Neuronal stem cell (in vitro differentiated cells): ENCODE results near the gene ANK3.
A peak's percentile ranks its signal among the peaks of the same experiment; 100 is the strongest.

Experiments used
- DNase-seq: peaks from one replicate; pipeline ENCODE4 v3.0.0-alpha.2; 2013; ENCODE audit warnings: low spot score
- H2AFZ ChIP-seq: one replicate; pipeline ENCODE4 v1.6.1; 2013; ENCODE audit warnings: mild to moderate bottlenecking, low read length, inconsistent platforms
- H2AK5ac ChIP-seq: 2 replicates; pipeline ENCODE4 v1.6.1; 2013; ENCODE audit warnings: low read depth, mild to moderate bottlenecking, inconsistent platforms, low read length, moderate library complexity, mixed read lengths
- H2BK120ac ChIP-seq: 2 replicates; pipeline ENCODE4 v1.6.1; 2013; ENCODE audit warnings: low read depth, mild to moderate bottlenecking, inconsistent platforms, low read length, moderate library complexity, mixed read lengths
- H2BK12ac ChIP-seq: one replicate; pipeline ENCODE4 v1.6.1; 2013; ENCODE audit warnings: low read length, inconsistent platforms
- H2BK15ac ChIP-seq: 2 replicates; pipeline ENCODE4 v1.6.1; 2013; ENCODE audit warnings: mild to moderate bottlenecking, low read length, inconsistent platforms, mixed read lengths
- H2BK5ac ChIP-seq: one replicate; pipeline ENCODE4 v1.6.1; 2013; ENCODE audit warnings: inconsistent platforms, mild to moderate bottlenecking, low read length, moderate library complexity
- H3K14ac ChIP-seq: one replicate; pipeline ENCODE4 v1.6.1; 2013; ENCODE audit warnings: low read length, inconsistent platforms
- H3K18ac ChIP-seq: 2 replicates; pipeline ENCODE4 v1.6.1; 2013; ENCODE audit warnings: low read length, inconsistent platforms
- H3K23ac ChIP-seq: 2 replicates; pipeline ENCODE4 v1.6.1; 2013; ENCODE audit warnings: low read depth, mild to moderate bottlenecking, mixed read lengths, low read length, inconsistent platforms; ENCODE audit not compliant: poor library complexity
- H3K27ac ChIP-seq: replicated peaks from 3 replicates; pipeline ENCODE4 v1.5.1; 2013; ENCODE audit warnings: low read length, inconsistent platforms
- H3K27me3 ChIP-seq, 3 experiments: 2 replicates each; pipeline ENCODE4 v1.6.1; 2013; ENCODE audit warnings: low read length in 3 of 3, mild to moderate bottlenecking in 2 of 3, inconsistent platforms in 1 of 3, low read depth in 1 of 3, mixed read lengths in 1 of 3, moderate library complexity in 1 of 3; ENCODE audit not compliant: control insufficient read depth in 3 of 3, insufficient read depth in 3 of 3
- H3K36me3 ChIP-seq, 2 donors: replicated peaks in 1 of 2; 2 replicates each; pipeline ENCODE4 v1.6.1; 2013; ENCODE audit warnings: low read length in 2 of 2; ENCODE audit not compliant: control insufficient read depth in 2 of 2, insufficient read depth in 2 of 2
- H3K4ac ChIP-seq: 2 replicates; pipeline ENCODE4 v1.6.1; 2013; ENCODE audit warnings: inconsistent platforms, mild to moderate bottlenecking, low read length, moderate library complexity
- H3K4me1 ChIP-seq, 2 donors: 1 replicate in 1 of 2; 2 replicates in 1 of 2; pipeline ENCODE4 v1.6.1; 2013; ENCODE audit warnings: low read length in 2 of 2, low read depth in 1 of 2; ENCODE audit not compliant: control insufficient read depth in 2 of 2, insufficient read depth in 1 of 2
- H3K4me2 ChIP-seq: one replicate; pipeline ENCODE4 v1.6.1; 2013; ENCODE audit warnings: mild to moderate bottlenecking, low read length, inconsistent platforms; ENCODE audit not compliant: insufficient read depth, poor library complexity, severe bottlenecking
- H3K4me3 ChIP-seq, 2 donors: 2 replicates each; pipeline ENCODE4 v1.5.1; 2013; ENCODE audit warnings: low read length in 2 of 2, mild to moderate bottlenecking in 2 of 2, inconsistent platforms in 1 of 2, moderate library complexity in 1 of 2
- H3K79me1 ChIP-seq: one replicate; pipeline ENCODE4 v1.6.1; 2013; ENCODE audit warnings: low read depth, mild to moderate bottlenecking, inconsistent platforms, low read length, moderate library complexity
- H3K9ac ChIP-seq: one replicate; pipeline ENCODE4 v1.6.1; 2013; ENCODE audit warnings: mild to moderate bottlenecking, low read depth, low read length, inconsistent platforms; ENCODE audit not compliant: poor library complexity
- H3K9me3 ChIP-seq, 2 donors: replicated peaks in 1 of 2; 2 replicates each; pipeline versions ENCODE3 to v1.6.1; 2013; ENCODE audit warnings: low read length in 2 of 2, mild to moderate bottlenecking in 2 of 2, inconsistent platforms in 1 of 2, low read depth in 1 of 2, mixed read lengths in 1 of 2, moderate library complexity in 1 of 2; ENCODE audit not compliant: control insufficient read depth in 2 of 2, insufficient read depth in 1 of 2
- H4K8ac ChIP-seq: one replicate; pipeline ENCODE4 v1.6.1; 2013; ENCODE audit warnings: low read depth, mild to moderate bottlenecking, inconsistent platforms, low read length, moderate library complexity
- H4K91ac ChIP-seq: one replicate; pipeline ENCODE4 v1.6.1; 2013; ENCODE audit warnings: low read length, low read depth, mild to moderate bottlenecking, inconsistent platforms; ENCODE audit not compliant: poor library complexity
- WGBS, 2 donors: extraction: QIAGEN DNeasy Blood & Tissue Kit; methylation state at CpG; one replicate each; pipeline ENCODE4 v1.1.7; 2013; ENCODE audit warnings: missing lambda C conversion rate in 2 of 2, mixed read lengths in 1 of 2; ENCODE audit not compliant: insufficient read length in 2 of 2, insufficient replicate concordance in 1 of 2; ENCODE audit errors: extremely low coverage in 2 of 2; 5-methylcytosine and 5-hydroxymethylcytosine counted together

The ANK3 gene

DNA sequence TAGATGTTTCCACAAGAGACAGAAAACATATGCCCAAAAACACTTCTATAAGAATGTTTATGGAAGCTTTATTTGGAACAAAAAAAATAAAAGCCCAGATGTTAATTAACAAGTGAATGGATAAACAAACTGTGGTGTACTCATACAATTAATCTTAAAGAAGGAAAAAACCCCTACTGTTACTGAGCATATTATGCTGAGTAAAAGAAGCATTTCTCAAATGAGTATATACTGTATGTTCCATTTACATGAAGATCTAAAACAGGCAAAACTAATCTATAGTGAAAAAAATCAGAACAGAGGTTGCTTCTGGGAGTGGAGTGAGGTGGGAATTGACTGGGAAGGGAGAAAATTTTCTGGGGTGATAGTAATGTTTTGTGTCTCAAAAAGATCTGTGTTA lies 15.5 kb upstream of the ANK3 start:
- no peak overlapping the region for H3K4me3 ChIP-seq
- no peaks in the 10 kb centered on the region for H3K4me1 ChIP-seq
- H3K27ac ChIP-seq, result no peak overlapping the region
- H3K4me2 ChIP-seq, result no peak overlapping the region
- H2BK12ac ChIP-seq, result no peak overlapping the region
- H3K9me3 ChIP-seq, result peaks cover 0 to 2% of the 10 kb centered on the region in 2 donors
- H4K8ac ChIP-seq, result no peak overlapping the region
- H2AFZ ChIP-seq, result no peak overlapping the region
- H2BK120ac ChIP-seq, result no peak overlapping the region
- no peaks in the 10 kb centered on the region for H3K27me3 ChIP-seq
- H3K79me1 ChIP-seq, result peaks cover 4% of the 10 kb centered on the region
- H3K14ac ChIP-seq, result no peak overlapping the region
- no peak overlapping the region for H3K18ac ChIP-seq
- no peak overlapping the region for H2BK5ac ChIP-seq
- H3K9ac ChIP-seq, result no peak overlapping the region
- H3K4ac ChIP-seq, result no peak overlapping the region
- H2BK15ac ChIP-seq, result no peak overlapping the region
- no peak overlapping the region for H3K23ac ChIP-seq
- no peak overlapping the region for H4K91ac ChIP-seq
- H2AK5ac ChIP-seq, result no peak overlapping the region
- DNase-seq, result no peak
- no peaks in the 10 kb centered on the region for H3K36me3 ChIP-seq

GRCh38 chr10:60403168-60403873 lies 13.6 kb upstream of the ANK3 start:
- H2AK5ac ChIP-seq, result no peak overlapping the region
- H3K14ac ChIP-seq, result no peak overlapping the region
- H4K8ac ChIP-seq, result no peak overlapping the region
- no peak overlapping the region for H2AFZ ChIP-seq
- H3K9me3 ChIP-seq, result peaks cover 0 to 2% of the 10 kb centered on the region in 2 donors
- H2BK120ac ChIP-seq, result no peak overlapping the region
- no peak for DNase-seq
- H2BK15ac ChIP-seq, result no peak overlapping the region
- no peak overlapping the region for H3K4me3 ChIP-seq
- H3K27me3 ChIP-seq, result no peaks in the 10 kb centered on the region
- no peak overlapping the region for H3K27ac ChIP-seq
- H3K4me2 ChIP-seq, result no peak overlapping the region
- no peak overlapping the region for H3K18ac ChIP-seq
- no peak overlapping the region for H4K91ac ChIP-seq
- no CpG with 5 or more reads among the region's 8 CpGs for WGBS, 2 donors
- peaks cover 3% of the 10 kb centered on the region for H3K79me1 ChIP-seq
- no peaks in the 10 kb centered on the region for H3K36me3 ChIP-seq
- no peak overlapping the region for H3K9ac ChIP-seq
- H2BK5ac ChIP-seq, result no peak overlapping the region
- H3K23ac ChIP-seq, result no peak overlapping the region
- no peak overlapping the region for H2BK12ac ChIP-seq
- peaks cover 0 to 3% of the 10 kb centered on the region in 2 donors for H3K4me1 ChIP-seq
- H3K4ac ChIP-seq, result no peak overlapping the region

GRCh38 chr10:60400366-60400765 lies 10.7 kb upstream of the ANK3 start:
- H3K4me3 ChIP-seq, result no peak overlapping the region
- no peak overlapping the region for H2BK120ac ChIP-seq
- H3K9me3 ChIP-seq, result peaks cover 0 to 2% of the 10 kb centered on the region in 2 donors

GRCh38 chr10:60399328-60399727 lies 9.7 kb upstream of the ANK3 start:
- Histone ChIP-seq H3K4me2 (no peak overlapping the region), H3K27me3 (no peaks in the 10 kb centered on the region), H2AK5ac (no peak overlapping the region), H3K27ac (no peak overlapping the region), H3K14ac (no peak overlapping the region), H3K9me3 (peaks cover 0 to 2% of the 10 kb centered on the region in 2 donors), H3K79me1 (peaks cover 3% of the 10 kb centered on the region), H3K23ac (no peak overlapping the region), H4K8ac (no peak overlapping the region), H2AFZ (no peak overlapping the region), H2BK120ac (no peak overlapping the region), H4K91ac (no peak overlapping the region), H3K36me3 (no peaks in the 10 kb centered on the region), H3K4me1 (peaks cover 0 to 3% of the 10 kb centered on the region in 2 donors), H3K4me3 (no peak overlapping the region), H3K9ac (no peak overlapping the region), H3K18ac (peak overlapping the region; percentile 22), H2BK15ac (no peak overlapping the region), H2BK5ac (no peak overlapping the region), H3K4ac (no peak overlapping the region), H2BK12ac (no peak overlapping the region)
- DNase-seq, result no peak
- WGBS, 2 donors, result no CpG with 5 or more reads among the region's 8 CpGs

More at GRCh38 chr10:60400366-60400765, 10.7 kb upstream of the ANK3 start:
- H3K4me1 ChIP-seq, result peaks cover 0 to 3% of the 10 kb centered on the region in 2 donors
- H3K9ac ChIP-seq, result no peak overlapping the region
- H3K79me1 ChIP-seq, result peaks cover 3% of the 10 kb centered on the region
- H4K91ac ChIP-seq, result no peak overlapping the region
- no peak for DNase-seq
- H2AK5ac ChIP-seq, result no peak overlapping the region
- no peak overlapping the region for H3K23ac ChIP-seq
- no peak overlapping the region for H3K27ac ChIP-seq
- H3K18ac ChIP-seq, result no peak overlapping the region
- no peaks in the 10 kb centered on the region for H3K36me3 ChIP-seq
- H4K8ac ChIP-seq, result no peak overlapping the region
- H2AFZ ChIP-seq, result no peak overlapping the region
- no peak overlapping the region for H2BK12ac ChIP-seq
- no peak overlapping the region for H2BK15ac ChIP-seq
- H2BK5ac ChIP-seq, result no peak overlapping the region
- no peak overlapping the region for H3K14ac ChIP-seq
- H3K4ac ChIP-seq, result no peak overlapping the region
- no peaks in the 10 kb centered on the region for H3K27me3 ChIP-seq
- no peak overlapping the region for H3K4me2 ChIP-seq
